Gastroesophageal sphincter (tissue), 4 donors: Measurements from ENCODE around the gene KIAA1143. TPM values are rescaled to one million over a fixed set of nuclear protein-coding genes. Genes with fewer than 3 reads are reported as not detected.

ENCODE experiments used
- ATAC-seq: fragments of 150-250 bp; one replicate; pipeline ENCODE4 v1.9.1; 2016; ENCODE audit warnings: mild to moderate bottlenecking, moderate library complexity
- H3K27ac ChIP-seq, 4 donors: fragments of 200-600 bp; sonication (generic) in 3 of 4; 1 replicate in 3 of 4; 2 replicates in 1 of 4; pipeline ENCODE4 v1.5.1; 2016 to 2019
- H3K27me3 ChIP-seq: fragments of 200-600 bp; sonication (generic); one replicate; pipeline ENCODE4 v1.5.1; 2019
- H3K36me3 ChIP-seq, 2 donors: fragments of 200-600 bp; sonication (generic); one replicate each; pipeline ENCODE4 v1.5.1; 2019; ENCODE audit warnings: control low read depth in 1 of 2
- H3K4me1 ChIP-seq, 3 donors: fragments of 200-600 bp; sonication (generic); 1 replicate in 2 of 3; 2 replicates in 1 of 3; pipeline ENCODE4 v1.5.1; 2016 to 2019; ENCODE audit warnings: control low read depth in 2 of 3
- H3K4me3 ChIP-seq, 2 donors: fragments of 200-600 bp; sonication (generic); one replicate each; pipeline ENCODE4 v1.5.1; 2019; ENCODE audit warnings: mild to moderate bottlenecking in 1 of 2, moderate library complexity in 1 of 2
- H3K9me3 ChIP-seq, 3 donors: fragments of 200-600 bp; sonication (generic); one replicate each; pipeline ENCODE4 v1.5.1; 2017 to 2019; ENCODE audit warnings: control low read depth in 2 of 3
- EP300 ChIP-seq: sonication (generic); formaldehyde crosslinking; IDR thresholded peaks from one replicate; pipeline ENCODE4 v1.6.1; 2017; ENCODE audit warnings: antibody characterized with exemption, mild to moderate bottlenecking
- POLR2A ChIP-seq, 2 donors: fragments of 450-650 bp; IDR thresholded peaks; one replicate each; pipeline ENCODE4 v1.6.1; 2017; ENCODE audit warnings: antibody characterized with exemption in 2 of 2, mild to moderate bottlenecking in 2 of 2, moderate library complexity in 1 of 2
- POLR2AphosphoS5 ChIP-seq: sonication (generic); formaldehyde crosslinking; IDR thresholded peaks from one replicate; pipeline ENCODE4 v1.6.1; 2017; ENCODE audit warnings: antibody characterized with exemption
- WGBS, 2 donors: methylation state at CpG; one replicate each; pipeline ENCODE4 v1.1.5; 2018; ENCODE audit warnings: low coverage in 1 of 2; 5-methylcytosine and 5-hydroxymethylcytosine counted together
- total RNA-seq, 4 donors: library from RNA; depleted of rRNA; stranded (reverse); fragments of >200 nt; gene quantifications; one replicate each; pipeline ENCODE4 v1.1.0, GENCODE V29; 2016
- TF ChIP-seq, protein P1 (sequence below), 4 experiments: fragments of 200-600 bp in 2 of 4; fragments of 450-650 bp in 2 of 4; sonication (generic) in 1 of 4; IDR thresholded peaks; one replicate each; pipeline ENCODE4 v1.5.1; 2017 to 2019; ENCODE audit warnings: antibody characterized with exemption in 4 of 4, mild to moderate bottlenecking in 2 of 4, moderate library complexity in 2 of 4

Gene KIAA1143
- total RNA-seq, 4 donors from 2014 or later, result 27.7 to 41.5 (median 36.5) TPM

DNA sequence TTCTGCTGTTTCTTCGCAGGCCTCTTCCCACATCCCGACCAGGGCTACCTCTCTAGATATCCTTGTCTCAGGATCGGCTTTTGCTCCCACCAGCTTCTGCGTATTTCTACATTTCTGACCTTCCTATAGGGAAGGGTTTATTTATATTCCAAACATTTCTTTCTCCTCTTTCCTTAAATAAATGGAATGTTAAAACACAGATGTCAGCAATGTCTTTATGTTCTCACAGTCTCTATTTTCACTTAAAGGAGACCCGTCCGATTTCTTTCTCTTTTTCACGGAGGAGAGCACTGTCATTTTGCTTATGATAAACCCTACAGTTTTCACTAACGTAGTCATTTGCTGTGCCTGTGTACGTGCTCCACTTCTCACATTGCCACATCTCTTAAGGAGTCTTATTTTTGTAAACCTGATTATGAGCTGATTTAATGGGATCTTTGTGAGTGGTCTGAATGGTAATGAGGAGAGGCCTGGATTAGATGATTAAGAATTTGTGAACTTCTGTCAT is 805 bp upstream of the KIAA1143 start:
- no peak for ATAC-seq
- Histone ChIP-seq H3K27me3 (no peaks in the 10 kb centered on the region), H3K4me3 (peak overlapping the region; percentile 76 to 79), H3K27ac (peak overlapping the region in 1 of 4 donors; percentile 81), H3K36me3 (peaks cover 0 to 16% of the 10 kb centered on the region in 2 donors), H3K9me3 (no peaks in the 10 kb centered on the region), H3K4me1 (peaks cover 0 to 21% (median 0%) of the 10 kb centered on the region in 3 donors)
- WGBS, 2 donors, result 0 to 3% methylated on average over 9 of the region's 9 CpGs
- no peak for TF ChIP-seq POLR2AphosphoS5
- TF ChIP-seq EP300, result no peak
- TF ChIP-seq POLR2A (IDR thresholded peaks at IDR 0.05), result no peak
- TF ChIP-seq, protein P1, sequence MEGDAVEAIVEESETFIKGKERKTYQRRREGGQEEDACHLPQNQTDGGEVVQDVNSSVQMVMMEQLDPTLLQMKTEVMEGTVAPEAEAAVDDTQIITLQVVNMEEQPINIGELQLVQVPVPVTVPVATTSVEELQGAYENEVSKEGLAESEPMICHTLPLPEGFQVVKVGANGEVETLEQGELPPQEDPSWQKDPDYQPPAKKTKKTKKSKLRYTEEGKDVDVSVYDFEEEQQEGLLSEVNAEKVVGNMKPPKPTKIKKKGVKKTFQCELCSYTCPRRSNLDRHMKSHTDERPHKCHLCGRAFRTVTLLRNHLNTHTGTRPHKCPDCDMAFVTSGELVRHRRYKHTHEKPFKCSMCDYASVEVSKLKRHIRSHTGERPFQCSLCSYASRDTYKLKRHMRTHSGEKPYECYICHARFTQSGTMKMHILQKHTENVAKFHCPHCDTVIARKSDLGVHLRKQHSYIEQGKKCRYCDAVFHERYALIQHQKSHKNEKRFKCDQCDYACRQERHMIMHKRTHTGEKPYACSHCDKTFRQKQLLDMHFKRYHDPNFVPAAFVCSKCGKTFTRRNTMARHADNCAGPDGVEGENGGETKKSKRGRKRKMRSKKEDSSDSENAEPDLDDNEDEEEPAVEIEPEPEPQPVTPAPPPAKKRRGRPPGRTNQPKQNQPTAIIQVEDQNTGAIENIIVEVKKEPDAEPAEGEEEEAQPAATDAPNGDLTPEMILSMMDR (IDR thresholded peaks at IDR 0.05), result no peak

DNA sequence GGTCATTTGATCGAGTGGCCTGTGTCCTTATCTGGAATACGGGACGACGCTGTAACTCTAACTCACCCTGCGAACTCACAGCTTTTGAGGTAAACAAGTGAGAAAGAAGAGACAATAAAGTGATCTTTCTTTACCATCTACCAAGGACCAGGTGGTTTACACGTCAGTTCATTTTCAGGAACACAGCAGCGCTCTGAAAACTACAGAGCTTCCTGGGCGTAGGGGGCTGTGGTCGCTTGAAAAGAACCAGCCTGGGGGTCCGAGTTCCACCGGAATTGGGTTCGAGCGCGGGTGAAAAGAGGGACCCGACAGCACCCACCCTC is 357 bp downstream of the KIAA1143 start:
- Histone ChIP-seq H3K4me3 (peak overlapping the region; percentile 76 to 79), H3K27me3 (no peaks in the 10 kb centered on the region), H3K36me3 (peaks cover 0 to 19% of the 10 kb centered on the region in 2 donors), H3K4me1 (peaks cover 0 to 21% (median 0%) of the 10 kb centered on the region in 3 donors), H3K27ac (peak overlapping the region; percentile 11 to 81 (median 68)), H3K9me3 (no peaks in the 10 kb centered on the region)
- 0 to 3% methylated on average over 10 to 11 of the region's 15 CpGs for WGBS, 2 donors
- no peak for ATAC-seq
- no peak for TF ChIP-seq POLR2A (IDR thresholded peaks at IDR 0.05)
- TF ChIP-seq EP300, result no peak
- TF ChIP-seq, protein P1 (IDR thresholded peaks at IDR 0.05), result no peak
- TF ChIP-seq POLR2AphosphoS5, result no peak

DNA sequence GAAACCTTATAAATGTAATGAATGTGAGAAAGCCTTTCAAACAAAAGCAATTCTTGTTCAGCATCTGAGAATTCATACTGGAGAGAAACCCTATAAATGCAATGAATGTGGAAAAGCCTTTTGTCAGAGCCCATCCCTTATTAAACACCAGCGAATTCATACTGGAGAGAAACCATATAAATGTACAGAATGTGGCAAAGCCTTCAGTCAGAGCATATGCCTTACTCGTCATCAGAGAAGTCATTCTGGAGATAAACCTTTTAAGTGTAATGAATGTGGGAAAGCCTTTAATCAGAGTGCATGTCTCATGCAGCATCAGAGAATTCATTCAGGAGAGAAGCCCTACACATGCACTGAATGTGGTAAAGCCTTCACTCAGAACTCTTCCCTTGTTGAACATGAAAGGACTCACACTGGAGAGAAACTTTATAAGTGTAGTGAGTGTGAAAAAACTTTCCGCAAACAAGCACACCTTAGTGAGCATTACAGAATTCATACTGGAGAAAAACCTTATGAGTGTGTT is 26.7 kb downstream of the KIAA1143 start:
- 89% methylated on average over 3 of the region's 3 CpGs for WGBS, 2 donors
- Histone ChIP-seq H3K4me3 (no peak overlapping the region), H3K36me3 (peaks cover 0 to 55% of the 10 kb centered on the region in 2 donors), H3K4me1 (peaks cover 0 to 7% (median 0%) of the 10 kb centered on the region in 3 donors), H3K9me3 (peaks cover 3 to 89% (median 3%) of the 10 kb centered on the region in 3 donors), H3K27me3 (no peaks in the 10 kb centered on the region), H3K27ac (no peak overlapping the region)
- TF ChIP-seq POLR2AphosphoS5 (no peak), EP300 (no peak), POLR2A (IDR thresholded peaks at IDR 0.05) (no peak)
- TF ChIP-seq, protein P1 (IDR thresholded peaks at IDR 0.05), result no peak
- ATAC-seq, result no peak

DNA sequence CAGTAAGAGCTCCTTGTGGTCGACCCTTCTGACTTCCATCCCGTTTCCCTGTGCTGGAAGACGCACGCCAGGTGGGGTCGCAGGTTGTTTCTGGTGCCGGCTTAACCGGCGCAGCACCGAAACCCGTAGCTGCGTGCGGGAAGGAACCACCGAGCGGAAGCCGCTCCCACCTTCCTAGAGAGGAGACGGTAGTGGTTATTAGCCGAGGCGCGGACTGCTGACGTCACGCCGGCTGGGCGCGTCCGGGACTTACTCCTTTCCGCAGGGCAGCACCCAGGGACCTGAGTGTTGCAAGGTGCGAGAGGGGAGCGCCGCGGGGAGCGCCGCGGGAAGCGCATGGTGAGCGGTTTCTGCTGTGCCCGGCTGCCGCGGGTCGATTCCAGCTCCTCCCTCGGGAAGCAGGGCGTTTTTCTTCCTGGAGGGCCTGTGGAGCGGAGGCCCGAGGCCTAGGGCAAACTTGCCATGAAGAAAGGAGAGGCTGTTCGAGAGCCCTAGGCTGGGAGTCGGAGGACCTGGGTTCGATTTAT is 32.0 kb downstream of the KIAA1143 start, which contains the start of gene ZNF501:
Gene ZNF501 (plus strand): TSS at position 252 of the 527 bp plus-strand sequence. CDS start 4,787 bp downstream, outside the sequence.
- peaks cover 0 to 69% (median 3%) of the 10 kb centered on the region in 3 donors for H3K9me3 ChIP-seq
- H3K27ac ChIP-seq, result peak within 1 kb of the TSS in 3 of 4 donors; percentile 70 to 76 (median 74)
- TF ChIP-seq, protein P1 (IDR thresholded peaks at IDR 0.05), result peak in 1 of 4 experiments; percentile 31
- TF ChIP-seq EP300, result no peak
- peak; percentile 24 to 29 for TF ChIP-seq POLR2A (IDR thresholded peaks at IDR 0.05)
- TF ChIP-seq POLR2AphosphoS5, result peak; percentile 72
- WGBS, 2 donors, result 0 to 2% methylated on average over 3 to 9 of the region's 46 CpGs
- peaks cover 0 to 40% of the 10 kb centered on the region in 2 donors for H3K36me3 ChIP-seq
- H3K27me3 ChIP-seq, result no peaks in the 10 kb centered on the region
- H3K4me3 ChIP-seq, result peak within 1 kb of the TSS; percentile 71 to 84
- H3K4me1 ChIP-seq, result peaks cover 0 to 13% (median 6%) of the 10 kb centered on the region in 3 donors
- ATAC-seq, result peak; percentile 99

DNA sequence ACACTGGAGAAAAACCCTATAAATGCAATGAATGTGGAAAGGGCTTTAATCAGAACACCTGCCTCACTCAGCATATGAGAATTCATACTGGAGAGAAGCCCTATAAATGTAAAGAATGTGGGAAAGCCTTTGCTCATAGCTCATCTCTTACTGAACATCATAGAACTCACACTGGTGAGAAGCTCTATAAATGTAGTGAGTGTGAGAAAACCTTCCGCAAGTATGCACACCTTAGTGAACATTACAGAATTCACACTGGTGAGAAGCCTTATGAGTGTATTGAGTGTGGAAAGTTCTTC is 39.4 kb downstream of the KIAA1143 start:
- H3K4me1 ChIP-seq, result no peaks in the 10 kb centered on the region
- H3K9me3 ChIP-seq, result peaks cover 5 to 98% (median 9%) of the 10 kb centered on the region in 3 donors
- no peak overlapping the region for H3K27ac ChIP-seq
- H3K27me3 ChIP-seq, result no peaks in the 10 kb centered on the region
- 100% methylated on average over 1 of the region's 1 CpG for WGBS, 2 donors
- TF ChIP-seq EP300 (no peak), POLR2AphosphoS5 (no peak), POLR2A (IDR thresholded peaks at IDR 0.05) (no peak)
- TF ChIP-seq, protein P1 (IDR thresholded peaks at IDR 0.05), result no peak
- ATAC-seq, result no peak
- H3K4me3 ChIP-seq, result no peak overlapping the region
- H3K36me3 ChIP-seq, result peaks cover 8 to 69% of the 10 kb centered on the region in 2 donors
